Muscle of arm (tissue), 12 donors: ENCODE measurements around the gene SLC22A14. TPM values are rescaled to one million over a fixed set of nuclear protein-coding genes. Genes with fewer than 3 reads are reported as not detected.
"Not testable (repeated sequence)": the region's sequence is repeated elsewhere in the genome, so short reads cannot be mapped to it uniquely, and the experiment has no call there.

ENCODE experiments used
- DNase-seq: peaks from one replicate; pipeline ENCODE4 v3.0.0-alpha.2; 2013
- polyA plus RNA-seq, 12 donors: library from polyadenylated mRNA; unstranded; fragments of 120-200 nt; gene quantifications; one replicate each; pipeline ENCODE4 v1.2.1, GENCODE V29; 2013; ENCODE audit not compliant: insufficient read length in 12 of 12

SLC22A14 gene
- polyA plus RNA-seq, 12 donors: 0.12 to 0.49 (median 0.16) TPM; not detected in 3

DNA sequence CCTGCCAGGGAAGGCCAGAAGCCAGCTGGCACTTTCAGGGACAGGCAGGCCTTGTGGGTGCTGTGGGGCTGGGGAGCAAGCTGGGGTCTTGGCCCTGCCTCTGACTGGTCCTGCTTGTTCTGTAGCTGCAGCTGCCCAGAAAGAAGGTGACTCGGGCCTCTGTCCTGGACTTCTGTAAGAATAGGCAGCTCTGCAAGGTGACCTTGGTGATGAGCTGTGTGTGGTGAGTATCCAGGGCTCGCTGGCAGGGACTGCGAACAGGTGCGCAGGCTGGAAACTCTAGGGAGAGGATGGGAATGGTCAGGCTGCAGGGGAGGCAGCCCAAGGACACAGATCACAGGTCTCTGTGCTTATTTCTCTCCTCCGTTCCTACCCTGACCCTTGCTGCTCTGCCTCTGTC, 31.2 kb downstream of the SLC22A14 start:
- no peak for DNase-seq

DNA sequence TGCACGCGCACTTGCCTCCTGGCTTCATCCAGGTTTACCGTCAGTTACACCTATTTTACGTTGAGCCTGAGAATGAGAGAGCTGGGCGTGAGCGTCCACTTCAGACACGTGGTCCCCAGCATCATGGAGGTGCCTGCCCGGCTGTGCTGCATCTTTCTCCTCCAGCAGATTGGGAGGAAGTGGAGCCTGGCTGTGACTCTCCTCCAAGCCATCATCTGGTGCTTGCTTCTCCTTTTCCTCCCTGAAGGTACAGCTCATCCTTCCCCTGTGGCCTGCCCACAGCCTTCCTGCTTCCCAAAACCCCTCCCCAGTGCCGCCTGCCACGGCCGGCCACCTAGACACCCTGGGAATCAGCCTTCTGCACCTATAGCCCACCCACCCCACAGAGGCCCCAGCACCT, 31.6 kb downstream of the SLC22A14 start:
- DNase-seq: no peak

DNA sequence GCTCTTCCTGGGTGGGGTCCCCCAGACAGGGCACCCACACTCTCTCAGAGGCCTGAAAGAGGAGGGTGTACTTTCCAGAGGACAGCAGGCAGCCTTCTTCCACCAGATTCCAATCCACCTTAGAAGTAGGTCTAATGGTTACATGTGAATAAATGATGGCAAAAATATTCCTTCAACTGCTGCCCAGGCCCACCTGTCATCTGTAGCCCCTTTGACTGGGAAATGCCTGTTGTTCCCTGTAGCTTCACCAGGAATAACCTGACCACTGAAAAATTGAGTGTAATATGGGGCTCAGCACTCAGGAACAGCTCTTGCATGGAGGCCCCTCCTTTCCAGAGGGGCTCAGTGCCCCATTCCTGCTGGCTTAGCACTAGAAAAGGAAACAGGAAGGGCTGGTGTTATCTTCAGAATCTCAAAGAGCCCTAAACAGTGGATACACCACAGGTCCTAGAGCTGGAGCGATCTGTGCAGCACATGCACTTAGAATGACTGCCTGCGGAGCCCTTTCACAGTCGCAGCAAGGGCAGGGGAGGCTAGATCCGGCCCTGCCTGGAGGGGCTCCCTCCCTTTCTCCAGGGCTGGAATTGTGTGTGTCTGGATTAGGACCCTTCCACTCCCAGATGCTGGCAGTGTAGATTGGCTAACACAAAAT, 32.1 kb downstream of the SLC22A14 start:
- DNase-seq: no peak

DNA sequence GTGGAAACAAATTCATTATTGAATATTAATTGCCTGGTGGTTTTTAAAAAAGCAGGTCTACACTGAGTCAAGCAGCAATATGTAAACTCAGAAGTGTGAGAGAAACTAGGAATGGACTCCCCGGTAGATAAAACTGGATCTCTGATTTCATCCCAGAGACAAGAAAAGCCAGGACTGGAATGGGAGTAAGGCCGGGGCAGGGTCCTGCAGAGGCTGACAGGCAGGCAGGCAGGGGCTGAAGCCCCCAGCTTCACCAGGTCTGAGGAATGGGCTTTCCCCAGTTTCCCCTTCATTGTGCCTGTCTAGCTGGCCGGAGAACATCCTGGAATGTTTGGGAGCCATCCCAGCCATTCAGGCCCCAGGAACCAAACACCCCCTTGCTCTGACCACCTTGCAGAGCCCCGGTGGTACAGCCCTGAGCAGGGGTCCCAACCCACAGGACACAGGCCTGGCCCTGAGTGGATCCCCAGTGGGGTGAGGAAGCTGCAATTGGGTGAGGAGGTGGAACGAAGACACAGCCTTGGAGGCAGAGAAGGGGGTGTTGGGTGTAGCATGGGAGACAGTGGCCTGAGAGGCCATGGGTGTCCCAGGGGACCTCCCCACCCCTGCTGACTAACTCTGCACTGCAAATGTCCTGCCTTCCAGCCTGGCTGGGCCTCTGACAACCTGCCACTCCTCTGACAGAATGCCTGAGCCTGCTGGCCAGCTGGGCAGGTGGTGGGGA, 32.8 kb downstream of the SLC22A14 start:
- DNase-seq: no peak

DNA sequence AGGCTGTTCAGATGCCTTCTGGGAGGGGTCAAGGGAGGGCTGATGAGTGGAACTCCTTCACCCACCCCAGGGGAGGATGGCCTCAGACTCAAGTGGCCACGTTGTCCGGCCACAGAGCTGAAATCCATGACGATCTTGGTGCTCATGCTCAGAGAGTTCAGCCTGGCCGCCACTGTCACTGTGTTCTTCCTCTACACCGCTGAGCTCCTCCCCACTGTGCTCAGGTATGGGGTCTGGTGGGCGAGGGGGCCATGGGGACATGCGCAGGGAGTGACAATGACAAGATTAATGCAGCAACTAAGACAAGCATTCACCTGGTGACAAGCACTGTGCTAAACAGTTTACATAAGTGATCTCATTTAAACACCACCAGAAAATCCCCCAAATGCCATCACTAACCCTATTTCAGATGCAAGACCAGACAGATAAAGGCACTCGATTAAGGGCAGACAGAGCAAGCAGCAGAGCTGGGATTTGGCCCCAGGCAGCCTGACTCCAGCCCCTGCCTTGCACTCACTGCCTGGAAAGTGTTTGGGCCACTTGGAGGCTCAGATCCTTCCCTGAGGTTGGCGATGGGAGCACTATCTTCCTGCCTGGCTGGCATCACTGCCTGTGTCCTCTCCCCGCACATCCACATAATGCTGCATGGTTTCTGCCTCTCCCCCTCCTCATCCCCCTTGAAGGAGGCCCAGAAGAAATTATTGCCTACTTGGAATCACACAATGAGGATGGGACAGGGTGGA, 33.6 kb downstream of the SLC22A14 start:
- DNase-seq: no peak

DNA sequence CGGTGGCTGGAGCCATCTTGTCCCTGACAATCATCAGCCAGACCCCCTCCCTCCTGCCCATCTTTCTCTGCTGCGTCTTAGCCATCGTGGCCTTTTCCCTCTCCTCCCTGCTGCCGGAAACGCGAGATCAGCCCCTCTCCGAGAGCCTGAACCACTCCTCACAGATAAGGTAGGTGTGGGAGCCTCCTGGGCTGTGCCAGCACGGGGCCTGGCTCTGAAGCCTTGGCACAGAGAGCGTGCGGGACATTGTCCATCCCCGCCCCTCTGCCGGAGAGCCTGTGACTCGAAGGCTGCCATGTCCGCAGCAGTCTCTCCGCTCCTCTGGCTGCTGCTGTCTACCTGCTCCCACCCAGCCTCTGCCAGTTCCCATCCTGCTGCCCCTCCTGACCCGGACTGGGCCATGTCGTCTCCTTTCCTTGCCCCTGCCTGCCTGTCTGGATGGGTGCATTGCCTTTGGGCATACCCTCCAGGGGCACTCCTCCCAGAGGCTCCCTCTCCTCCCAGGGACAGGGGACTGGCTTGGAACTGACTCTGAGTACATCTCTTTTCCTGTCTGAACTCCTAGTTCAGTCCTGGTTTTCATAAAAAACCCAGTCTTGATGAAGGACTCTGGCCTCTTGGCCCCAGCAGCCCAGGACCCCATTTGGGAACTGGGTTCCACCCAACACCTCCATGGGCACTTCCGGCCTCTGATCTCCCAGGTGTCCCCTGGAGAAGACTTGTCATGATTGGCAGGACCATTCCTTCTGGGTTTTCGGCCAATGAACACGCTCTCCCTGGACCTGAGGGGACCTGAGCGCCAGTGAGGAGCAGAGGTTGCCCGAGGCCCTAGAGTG, 34.5 kb downstream of the SLC22A14 start:
- DNase-seq: no peak

DNA sequence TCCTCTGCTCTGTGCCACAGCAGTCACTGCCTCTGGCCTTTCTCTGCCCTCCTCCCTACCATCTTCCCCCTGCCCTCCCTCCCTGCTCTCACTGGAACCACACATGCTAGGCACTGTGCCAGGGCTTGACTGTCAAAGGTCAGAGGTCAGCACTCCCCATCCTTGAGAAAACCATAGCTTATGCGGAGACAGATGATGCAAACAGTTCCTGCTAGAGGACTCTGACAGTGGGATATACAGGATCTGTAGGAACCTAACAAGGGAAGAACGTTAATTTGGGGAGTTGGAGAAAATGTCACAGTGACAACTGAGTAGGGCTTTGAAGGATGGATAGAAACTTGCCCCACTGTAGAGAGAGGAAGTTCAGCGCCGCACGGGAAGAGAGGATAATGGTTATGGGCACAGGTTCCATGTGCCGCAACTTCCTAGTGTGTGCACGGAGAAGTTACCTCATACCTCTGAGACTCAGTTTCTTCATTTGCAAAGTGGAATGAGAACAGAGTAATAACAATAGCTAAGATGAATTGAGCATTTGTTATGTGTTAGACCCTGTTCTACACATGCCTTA, 35.2 kb downstream of the SLC22A14 start:
- no peak for DNase-seq

DNA sequence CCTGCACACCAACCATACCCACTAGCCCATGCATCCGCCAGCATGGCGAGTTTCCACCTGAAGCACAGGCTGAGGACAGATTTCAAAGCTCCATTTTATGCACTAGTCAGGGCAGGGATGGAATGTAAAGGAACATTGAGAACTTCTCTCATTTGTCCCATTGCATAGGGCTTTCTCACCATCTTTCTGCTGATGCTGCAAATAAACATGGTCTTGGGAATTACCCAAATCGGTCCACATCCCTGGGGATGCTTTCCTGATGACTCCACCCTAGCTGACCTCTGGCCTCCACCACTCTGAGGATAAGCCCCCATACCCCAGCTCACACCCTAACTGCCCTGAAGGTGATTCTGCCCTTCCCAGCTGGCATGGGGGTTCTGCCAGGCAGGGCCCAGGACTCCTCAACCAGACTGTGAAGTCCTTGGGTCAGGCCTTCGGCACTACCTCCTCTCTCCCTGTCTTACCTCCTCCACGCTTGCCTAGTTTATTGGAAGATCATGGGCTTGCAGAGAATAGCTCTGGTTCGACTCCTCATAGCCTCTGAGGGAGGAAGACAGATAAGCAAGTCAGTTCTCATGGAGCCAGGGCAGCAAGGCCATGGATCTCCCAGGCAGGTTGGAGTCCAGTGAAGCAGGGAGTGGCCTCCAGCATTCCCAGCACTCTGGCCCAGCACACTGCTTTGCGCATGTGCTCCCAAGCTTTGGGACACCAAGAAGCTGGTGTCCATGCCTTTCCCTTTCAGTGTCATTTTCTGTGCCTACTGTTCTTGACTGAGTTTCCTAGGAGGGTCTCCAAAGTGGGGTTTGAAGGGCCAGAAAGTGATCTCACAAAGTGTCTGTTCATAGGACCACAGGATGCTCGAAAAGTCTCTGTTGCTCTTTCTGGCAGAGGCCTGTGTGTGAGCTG, 36.9 kb downstream of the SLC22A14 start:
- DNase-seq: no peak

DNA sequence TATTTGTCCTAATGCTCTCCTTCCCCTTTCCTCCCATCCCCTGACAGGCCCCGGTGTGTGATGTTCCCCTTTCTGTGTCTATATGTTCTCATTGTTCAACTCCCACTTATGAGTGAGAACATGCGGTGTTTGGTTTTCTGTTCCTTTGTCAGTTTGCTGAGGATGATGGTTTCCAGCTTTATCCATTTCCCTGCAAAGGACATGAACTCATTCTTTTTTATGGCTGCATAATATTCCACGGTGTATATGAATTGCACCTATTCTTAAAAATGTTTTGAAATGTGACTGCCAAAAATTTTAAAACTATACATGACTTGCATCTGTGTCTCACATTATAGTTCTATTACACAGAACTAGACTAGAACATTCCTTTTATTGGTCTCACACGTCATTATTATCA, 38.5 kb downstream of the SLC22A14 start:
- not testable (repeated sequence) for DNase-seq

DNA sequence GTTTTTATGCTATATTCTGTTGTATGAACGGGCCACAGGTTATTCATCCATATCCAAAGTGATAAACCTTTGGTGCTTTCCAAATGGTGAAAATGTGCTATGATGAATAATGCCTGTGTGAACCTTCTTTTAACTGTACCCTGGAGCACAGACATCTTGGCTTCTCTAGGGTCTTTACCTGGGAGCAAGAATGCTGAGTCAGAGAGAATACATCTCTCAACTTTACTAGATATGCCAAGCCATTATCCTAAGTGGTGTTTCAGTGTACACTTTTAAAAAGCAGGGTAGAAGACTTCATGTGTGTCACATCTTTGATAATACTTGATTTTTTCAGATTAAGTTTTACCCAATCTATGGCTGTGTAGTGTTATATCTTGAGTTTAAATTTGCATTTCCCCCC, 41.0 kb downstream of the SLC22A14 start:
- no peak for DNase-seq

DNA sequence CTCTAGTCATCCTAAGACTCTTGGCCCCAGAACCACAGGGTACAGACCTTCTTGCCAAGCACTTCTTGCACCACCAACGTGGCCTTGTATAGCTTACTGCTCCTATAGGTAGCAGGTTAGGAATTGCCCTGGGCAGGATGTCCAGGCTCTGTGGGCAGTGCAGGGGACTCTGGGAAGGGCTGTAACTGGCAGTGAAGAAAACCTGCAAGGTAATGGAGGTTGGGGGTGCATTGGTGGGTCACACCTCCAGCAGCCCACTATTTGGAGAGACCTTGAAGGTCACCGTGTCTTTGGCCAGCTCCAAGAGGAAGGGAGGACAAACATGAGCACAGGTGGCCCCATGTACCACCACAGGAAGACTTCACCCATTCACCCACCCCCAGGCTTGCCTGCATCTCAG, 43.2 kb downstream of the SLC22A14 start:
- no peak for DNase-seq

DNA sequence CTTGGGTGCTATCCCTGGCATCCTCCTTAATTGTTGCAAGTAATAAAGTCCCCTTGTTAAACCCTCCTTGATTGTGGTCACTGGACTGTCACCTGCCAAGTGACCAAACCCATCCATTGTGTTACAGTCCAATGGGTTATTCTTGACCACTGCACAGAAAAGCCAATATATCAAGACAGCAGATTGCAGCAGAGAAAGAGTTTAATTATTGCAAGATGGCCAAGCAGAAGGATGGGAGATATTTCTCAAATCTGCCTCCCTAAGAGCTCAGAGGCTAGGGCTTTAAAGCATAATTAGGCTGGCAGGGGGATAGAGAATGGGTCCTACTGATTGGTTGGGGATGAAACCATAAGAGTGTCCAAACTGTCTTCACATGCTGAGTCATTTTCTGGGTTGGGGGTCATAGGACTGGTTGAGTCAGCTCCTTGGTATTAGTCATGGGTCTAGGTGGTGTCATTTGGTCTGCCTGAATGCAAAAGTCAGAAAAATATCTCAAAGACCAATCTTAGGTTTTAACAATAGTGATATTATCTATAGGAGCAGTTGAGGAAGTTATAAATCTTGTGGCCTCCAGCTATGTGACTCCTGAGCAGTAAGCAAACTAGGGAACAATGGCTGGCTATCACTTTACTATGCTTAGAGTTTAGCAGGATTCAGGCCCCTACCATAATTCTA, 45.4 kb downstream of the SLC22A14 start:
- no peak for DNase-seq

DNA sequence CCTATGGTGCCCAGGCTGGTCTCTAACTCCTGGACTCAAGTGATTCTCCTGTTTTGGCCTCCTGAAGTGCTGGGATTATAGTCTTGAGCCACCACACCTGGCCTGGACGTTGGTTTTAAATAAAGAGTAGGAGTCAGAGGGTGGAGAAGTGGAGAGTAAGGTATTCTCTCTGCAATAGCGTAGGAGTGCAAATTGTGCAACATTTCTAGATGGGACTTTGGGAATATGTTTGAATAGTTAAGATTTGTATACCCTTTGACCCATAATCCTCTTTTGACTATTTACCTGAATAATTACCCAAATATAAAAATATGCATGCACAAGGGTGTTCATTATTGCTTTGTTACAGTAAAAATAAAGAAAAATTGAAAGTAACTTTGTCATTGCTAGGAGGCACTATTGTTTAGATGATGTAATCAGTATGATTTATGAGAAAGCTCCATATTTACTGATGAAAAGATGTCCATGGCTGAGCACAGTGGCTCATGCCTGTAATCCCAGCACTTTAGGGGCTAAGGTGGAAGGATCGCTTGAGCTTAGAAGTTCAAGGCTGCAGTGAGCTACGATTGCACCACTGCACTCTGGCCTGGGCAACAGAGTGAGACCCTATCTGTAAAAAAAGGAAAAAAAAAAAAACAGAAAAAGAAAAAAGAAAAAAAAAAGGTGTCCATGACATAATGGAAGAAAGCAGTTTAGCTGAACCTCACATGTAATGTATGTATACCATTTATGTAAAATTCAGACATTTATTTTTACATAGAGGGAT, 49.3 kb downstream of the SLC22A14 start:
- no peak for DNase-seq

DNA sequence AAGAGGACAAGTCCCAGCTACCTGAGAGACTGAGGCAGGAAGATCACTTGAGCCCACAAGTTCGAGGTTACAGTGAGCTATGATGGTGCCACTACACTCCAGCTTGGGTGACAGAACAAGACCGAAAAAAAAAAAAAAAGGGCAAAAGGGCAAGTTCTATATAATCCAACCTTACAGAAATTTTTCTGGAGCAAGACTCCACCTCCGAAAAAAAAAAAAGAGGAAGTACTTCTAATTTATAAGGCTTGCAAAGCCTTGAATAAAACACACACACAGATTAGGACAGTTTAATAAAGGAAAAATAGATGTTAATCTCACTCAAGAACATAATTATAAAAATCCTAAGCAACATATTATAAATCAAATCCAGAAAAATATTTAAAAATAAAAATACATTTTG, 50.1 kb downstream of the SLC22A14 start:
- no peak for DNase-seq

DNA sequence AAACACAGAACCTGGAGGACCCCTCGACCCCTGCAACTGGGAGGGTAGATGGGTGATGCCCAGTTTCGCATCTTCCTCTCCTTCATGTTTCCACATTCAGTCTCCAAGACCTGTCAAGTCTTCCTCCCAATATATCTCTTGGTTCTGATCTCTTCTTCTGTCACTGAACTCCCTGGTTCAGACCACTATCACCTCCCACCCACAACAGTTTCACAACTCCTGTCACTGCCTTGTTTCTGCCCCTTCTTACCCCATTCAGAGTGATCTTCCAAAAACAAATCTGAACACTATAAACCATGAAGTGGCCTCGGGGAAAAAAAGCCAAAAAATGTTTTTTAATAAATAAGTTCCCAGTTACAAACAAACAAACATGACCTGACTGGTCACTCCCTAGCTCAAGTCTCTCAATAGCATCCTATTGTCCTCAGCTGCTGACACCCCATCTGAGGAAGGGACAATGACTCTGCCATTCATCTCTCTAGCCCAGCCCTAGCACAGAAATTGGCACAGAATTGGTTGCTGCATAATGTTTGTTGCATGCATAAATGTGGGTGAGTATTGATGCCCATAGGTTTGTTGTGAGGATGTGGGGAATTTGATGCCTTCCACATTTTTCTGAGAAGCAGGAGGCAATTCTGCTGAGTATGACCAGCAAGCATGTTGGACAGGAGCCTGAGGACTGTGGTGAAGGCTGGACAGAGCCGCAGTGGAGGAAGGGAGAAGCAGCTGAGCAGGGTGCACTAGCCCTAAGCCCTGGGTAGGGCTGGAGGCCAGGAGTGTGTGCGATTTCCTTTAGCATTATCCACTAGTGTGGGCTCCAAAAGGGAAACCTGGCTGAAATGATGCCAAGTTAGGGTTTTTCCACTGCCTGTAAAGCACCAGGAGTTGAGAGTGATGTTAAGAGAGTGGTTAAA, 52.3 kb downstream of the SLC22A14 start:
- no peak for DNase-seq

DNA sequence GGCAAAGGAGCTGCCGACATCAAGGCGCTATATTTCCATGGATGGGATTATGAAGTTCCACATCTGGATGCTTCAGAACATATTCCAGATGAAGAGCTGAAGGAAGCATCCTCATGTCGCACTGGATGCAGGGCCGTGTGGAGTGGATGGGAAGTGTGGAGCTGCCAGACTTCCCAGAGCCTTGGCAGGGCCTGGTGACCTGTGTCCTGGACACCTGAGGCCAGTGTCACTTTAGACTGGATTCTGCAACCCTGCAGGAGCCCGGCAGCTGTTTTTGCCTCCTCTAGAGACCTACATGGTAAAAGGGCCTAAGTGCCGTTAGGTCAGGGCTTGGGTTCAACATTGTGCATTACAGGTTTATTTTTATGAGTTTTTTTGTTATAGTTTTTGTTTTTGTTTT, 53.2 kb downstream of the SLC22A14 start:
- DNase-seq: no peak

DNA sequence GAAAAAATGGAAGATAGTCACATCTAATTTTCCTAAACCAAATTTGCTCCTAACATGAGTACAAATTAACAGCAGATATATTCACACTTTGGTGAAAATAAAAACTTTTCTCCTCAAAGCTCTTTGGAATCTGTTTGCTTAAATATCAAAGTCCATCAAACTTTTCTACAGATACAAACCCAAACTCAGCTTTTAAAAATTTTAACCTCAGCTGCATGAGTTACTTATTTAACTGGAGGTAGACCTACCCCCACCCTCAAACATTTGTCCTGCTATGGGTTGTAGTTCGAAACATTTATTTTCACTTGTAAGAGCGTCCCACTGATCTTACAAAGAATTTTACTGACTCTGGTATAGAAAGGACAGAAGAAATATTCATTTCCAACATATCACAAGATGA, 55.6 kb downstream of the SLC22A14 start:
- DNase-seq: no peak
